Fibroblast of skin of scalp (primary cell): ENCODE results near the gene BEX3.
A peak's percentile ranks its signal among the peaks of the same experiment; 100 is the strongest.
"Not testable (repeated sequence)": the region's sequence is repeated elsewhere in the genome, so short reads cannot be mapped to it uniquely, and the experiment has no call there.

ENCODE experiments used
- DNase-seq: peaks from one replicate; pipeline ENCODE4 v3.0.0-alpha.2; 2013

BEX3 gene

GRCh38 chrX:103384672-103385071, 8.3 kb downstream of the BEX3 start:
- no peak for DNase-seq

- DNase-seq: not testable (repeated sequence)
Observed at GRCh38 chrX:103385283-103385830, 9.0 kb downstream of the BEX3 start.

GRCh38 chrX:103386332-103386731, 10.0 kb downstream of the BEX3 start:
- DNase-seq: no peak

GRCh38 chrX:103393487-103393886, 17.1 kb downstream of the BEX3 start:
- DNase-seq: no peak

GRCh38 chrX:103396186-103396585, 19.8 kb downstream of the BEX3 start:
- DNase-seq: peak; percentile 42

- no peak for DNase-seq
Observed at GRCh38 chrX:103396660-103397059, 20.3 kb downstream of the BEX3 start.

GRCh38 chrX:103397707-103398106, 21.4 kb downstream of the BEX3 start:
- no peak for DNase-seq

- DNase-seq: peak; percentile 86
Observed at GRCh38 chrX:103398421-103398864, 22.1 kb downstream of the BEX3 start.

GRCh38 chrX:103399744-103400143, 23.4 kb downstream of the BEX3 start:
- peak; percentile 7 for DNase-seq

GRCh38 chrX:103400931-103401330, 24.6 kb downstream of the BEX3 start:
- DNase-seq: no peak

- peak; percentile 76 for DNase-seq
Observed at GRCh38 chrX:103404231-103405008, 28.1 kb downstream of the BEX3 start.

- DNase-seq: no peak
Observed at GRCh38 chrX:103405009-103405333, 28.6 kb downstream of the BEX3 start.

GRCh38 chrX:103406256-103406655, 29.9 kb downstream of the BEX3 start:
- no peak for DNase-seq

GRCh38 chrX:103407776-103408175, 31.4 kb downstream of the BEX3 start:
- DNase-seq: no peak

- DNase-seq: not testable (repeated sequence)
Observed at GRCh38 chrX:103411721-103412120, 35.4 kb downstream of the BEX3 start.

- DNase-seq: no peak
Observed at GRCh38 chrX:103413705-103414387, 37.5 kb downstream of the BEX3 start.

- DNase-seq: no peak
Observed at GRCh38 chrX:103414561-103414960, 38.2 kb downstream of the BEX3 start.

GRCh38 chrX:103415068-103415467, 38.7 kb downstream of the BEX3 start:
- DNase-seq: no peak

- no peak for DNase-seq
Observed at GRCh38 chrX:103415528-103415927, 39.2 kb downstream of the BEX3 start.

GRCh38 chrX:103417370-103417769, 41.0 kb downstream of the BEX3 start:
- DNase-seq: no peak

GRCh38 chrX:103417933-103418332, 41.6 kb downstream of the BEX3 start:
- no peak for DNase-seq

- no peak for DNase-seq
Observed at GRCh38 chrX:103418811-103419340, 42.5 kb downstream of the BEX3 start.

- DNase-seq: no peak
Observed at GRCh38 chrX:103423955-103424638, 47.8 kb downstream of the BEX3 start.
